ENCODE measurements around the gene CR1L. TPM values are rescaled to one million over a fixed set of nuclear protein-coding genes. Genes with fewer than 3 reads are reported as not detected.

CR1L gene
- total RNA-seq, 1 experiment from 2014 or later: 13.7 TPM

DNA sequence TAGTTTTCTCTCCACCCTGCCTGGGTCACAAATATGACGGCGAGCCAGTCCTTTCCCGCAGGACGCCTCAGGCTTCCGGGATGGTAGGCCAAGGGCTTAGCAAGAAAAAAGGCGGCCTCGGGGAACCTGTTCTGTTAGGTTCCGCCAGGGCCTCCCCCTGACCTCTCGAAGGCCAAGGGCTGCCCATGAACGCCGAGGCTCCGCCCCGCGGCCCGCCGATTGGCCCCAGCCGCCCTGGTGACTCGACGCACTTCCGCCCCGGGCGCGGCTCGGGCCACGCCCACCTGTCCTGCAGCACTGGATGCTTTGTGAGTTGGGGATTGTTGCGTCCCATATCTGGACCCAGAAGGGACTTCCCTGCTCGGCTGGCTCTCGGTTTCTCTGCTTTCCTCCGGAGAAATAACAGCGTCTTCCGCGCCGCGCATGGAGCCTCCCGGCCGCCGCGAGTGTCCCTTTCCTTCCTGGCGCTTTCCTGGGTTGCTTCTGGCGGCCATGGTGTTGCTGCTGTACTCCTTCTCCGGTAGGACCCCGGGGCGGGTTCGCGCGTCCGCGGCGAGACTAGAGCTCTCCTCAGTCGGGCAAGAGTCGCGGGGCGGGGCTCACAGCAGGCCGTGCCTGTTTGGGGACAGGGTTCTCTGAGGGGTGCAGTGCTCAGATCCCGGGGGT is 107.0 kb downstream of the CR1L start, which contains the start of gene CD46 (continued):
- TF ChIP-seq HMGA2 (CRISPR knock-in tag; IDR thresholded peaks at IDR 0.05): no peak
- 0 out of 2 replicates have a peak, but pooled peaks have one; percentile 19 for TF ChIP-seq TEAD1 (CRISPR knock-in tag; IDR thresholded peaks at IDR 0.05)
- no peak for TF ChIP-seq ZNF263 (CRISPR knock-in tag; IDR thresholded peaks at IDR 0.05; ENCODE audit: low read depth)
- TF ChIP-seq ZNF416 (CRISPR knock-in tag; IDR thresholded peaks at IDR 0.05): no peak
- TF ChIP-seq, protein P1, sequence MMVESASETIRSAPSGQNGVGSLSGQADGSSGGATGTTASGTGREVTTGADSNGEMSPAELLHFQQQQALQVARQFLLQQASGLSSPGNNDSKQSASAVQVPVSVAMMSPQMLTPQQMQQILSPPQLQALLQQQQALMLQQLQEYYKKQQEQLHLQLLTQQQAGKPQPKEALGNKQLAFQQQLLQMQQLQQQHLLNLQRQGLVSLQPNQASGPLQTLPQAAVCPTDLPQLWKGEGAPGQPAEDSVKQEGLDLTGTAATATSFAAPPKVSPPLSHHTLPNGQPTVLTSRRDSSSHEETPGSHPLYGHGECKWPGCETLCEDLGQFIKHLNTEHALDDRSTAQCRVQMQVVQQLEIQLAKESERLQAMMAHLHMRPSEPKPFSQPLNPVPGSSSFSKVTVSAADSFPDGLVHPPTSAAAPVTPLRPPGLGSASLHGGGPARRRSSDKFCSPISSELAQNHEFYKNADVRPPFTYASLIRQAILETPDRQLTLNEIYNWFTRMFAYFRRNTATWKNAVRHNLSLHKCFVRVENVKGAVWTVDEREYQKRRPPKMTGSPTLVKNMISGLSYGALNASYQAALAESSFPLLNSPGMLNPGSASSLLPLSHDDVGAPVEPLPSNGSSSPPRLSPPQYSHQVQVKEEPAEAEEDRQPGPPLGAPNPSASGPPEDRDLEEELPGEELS (CRISPR knock-in tag; IDR thresholded peaks at IDR 0.05): peak; percentile 45; the same call in 1 of the 2 replicates
- TF ChIP-seq, protein P2, sequence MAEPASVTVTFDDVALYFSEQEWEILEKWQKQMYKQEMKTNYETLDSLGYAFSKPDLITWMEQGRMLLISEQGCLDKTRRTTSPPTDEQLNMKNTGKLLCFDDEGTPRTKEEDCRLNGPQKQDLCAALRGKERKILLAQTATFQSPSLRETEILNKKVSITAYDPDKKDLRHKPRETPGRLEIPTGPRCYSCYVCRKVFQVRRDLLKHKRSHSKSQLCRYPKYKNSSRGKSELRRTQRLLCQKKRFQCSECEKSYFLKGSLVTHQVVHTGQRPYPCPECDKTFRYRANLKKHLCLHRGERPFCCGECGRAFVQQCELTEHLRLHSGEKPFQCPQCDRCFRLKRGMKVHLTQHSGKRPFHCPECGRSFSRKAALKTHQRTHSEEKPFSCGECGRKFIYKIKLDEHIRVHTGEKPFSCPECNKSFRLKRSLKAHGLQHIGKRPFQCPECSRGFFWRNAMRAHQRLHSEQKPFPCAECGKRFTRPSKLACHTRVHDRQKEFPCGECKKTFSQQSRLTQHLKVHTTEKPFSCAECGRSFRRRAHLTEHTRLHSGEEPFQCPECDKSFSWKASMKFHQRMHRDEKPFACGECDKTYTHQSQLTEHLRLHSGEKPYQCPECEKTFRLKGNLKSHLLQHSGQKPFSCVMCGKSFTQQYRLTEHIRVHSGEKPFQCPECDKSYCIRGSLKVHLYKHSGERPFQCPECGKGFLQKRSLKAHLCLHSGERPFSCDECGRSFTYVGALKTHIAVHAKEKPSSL (CRISPR knock-in tag; conservative IDR thresholded peaks at IDR 0.05): no peak
- no peak for TF ChIP-seq JAZF1 (CRISPR knock-in tag; IDR thresholded peaks at IDR 0.05)
- no peak; the same call in none of the 2 replicates for TF ChIP-seq FOXK1 (CRISPR knock-in tag; IDR thresholded peaks at IDR 0.05)
- no peak for TF ChIP-seq SMAD4 (CRISPR knock-in tag; IDR thresholded peaks at IDR 0.05)
- TF ChIP-seq TCF7 (CRISPR knock-in tag; IDR thresholded peaks at IDR 0.05; ENCODE audit: low read depth): no peak
- TF ChIP-seq SP1 (CRISPR knock-in tag; conservative IDR thresholded peaks at IDR 0.05): peak; percentile 96
- no peak for TF ChIP-seq NFATC4 (CRISPR knock-in tag; IDR thresholded peaks at IDR 0.05)
- TF ChIP-seq, protein P3, sequence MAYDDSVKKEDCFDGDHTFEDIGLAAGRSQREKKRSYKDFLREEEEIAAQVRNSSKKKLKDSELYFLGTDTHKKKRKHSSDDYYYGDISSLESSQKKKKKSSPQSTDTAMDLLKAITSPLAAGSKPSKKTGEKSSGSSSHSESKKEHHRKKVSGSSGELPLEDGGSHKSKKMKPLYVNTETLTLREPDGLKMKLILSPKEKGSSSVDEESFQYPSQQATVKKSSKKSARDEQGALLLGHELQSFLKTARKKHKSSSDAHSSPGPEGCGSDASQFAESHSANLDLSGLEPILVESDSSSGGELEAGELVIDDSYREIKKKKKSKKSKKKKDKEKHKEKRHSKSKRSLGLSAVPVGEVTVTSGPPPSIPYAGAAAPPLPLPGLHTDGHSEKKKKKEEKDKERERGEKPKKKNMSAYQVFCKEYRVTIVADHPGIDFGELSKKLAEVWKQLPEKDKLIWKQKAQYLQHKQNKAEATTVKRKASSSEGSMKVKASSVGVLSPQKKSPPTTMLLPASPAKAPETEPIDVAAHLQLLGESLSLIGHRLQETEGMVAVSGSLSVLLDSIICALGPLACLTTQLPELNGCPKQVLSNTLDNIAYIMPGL (CRISPR knock-in tag; IDR thresholded peaks at IDR 0.05): no peak
- TF ChIP-seq NFE2L1 (CRISPR knock-in tag; IDR thresholded peaks at IDR 0.05): peak; percentile 29; the same call in 1 of the 2 replicates
- TF ChIP-seq, protein P4, sequence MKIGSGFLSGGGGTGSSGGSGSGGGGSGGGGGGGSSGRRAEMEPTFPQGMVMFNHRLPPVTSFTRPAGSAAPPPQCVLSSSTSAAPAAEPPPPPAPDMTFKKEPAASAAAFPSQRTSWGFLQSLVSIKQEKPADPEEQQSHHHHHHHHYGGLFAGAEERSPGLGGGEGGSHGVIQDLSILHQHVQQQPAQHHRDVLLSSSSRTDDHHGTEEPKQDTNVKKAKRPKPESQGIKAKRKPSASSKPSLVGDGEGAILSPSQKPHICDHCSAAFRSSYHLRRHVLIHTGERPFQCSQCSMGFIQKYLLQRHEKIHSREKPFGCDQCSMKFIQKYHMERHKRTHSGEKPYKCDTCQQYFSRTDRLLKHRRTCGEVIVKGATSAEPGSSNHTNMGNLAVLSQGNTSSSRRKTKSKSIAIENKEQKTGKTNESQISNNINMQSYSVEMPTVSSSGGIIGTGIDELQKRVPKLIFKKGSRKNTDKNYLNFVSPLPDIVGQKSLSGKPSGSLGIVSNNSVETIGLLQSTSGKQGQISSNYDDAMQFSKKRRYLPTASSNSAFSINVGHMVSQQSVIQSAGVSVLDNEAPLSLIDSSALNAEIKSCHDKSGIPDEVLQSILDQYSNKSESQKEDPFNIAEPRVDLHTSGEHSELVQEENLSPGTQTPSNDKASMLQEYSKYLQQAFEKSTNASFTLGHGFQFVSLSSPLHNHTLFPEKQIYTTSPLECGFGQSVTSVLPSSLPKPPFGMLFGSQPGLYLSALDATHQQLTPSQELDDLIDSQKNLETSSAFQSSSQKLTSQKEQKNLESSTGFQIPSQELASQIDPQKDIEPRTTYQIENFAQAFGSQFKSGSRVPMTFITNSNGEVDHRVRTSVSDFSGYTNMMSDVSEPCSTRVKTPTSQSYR (CRISPR knock-in tag; IDR thresholded peaks at IDR 0.05): no peak
- 0 out of 2 replicates have a peak, but pooled peaks have one; percentile 45 for TF ChIP-seq JUN (CRISPR knock-in tag; IDR thresholded peaks at IDR 0.05)
- TF ChIP-seq, protein P5, sequence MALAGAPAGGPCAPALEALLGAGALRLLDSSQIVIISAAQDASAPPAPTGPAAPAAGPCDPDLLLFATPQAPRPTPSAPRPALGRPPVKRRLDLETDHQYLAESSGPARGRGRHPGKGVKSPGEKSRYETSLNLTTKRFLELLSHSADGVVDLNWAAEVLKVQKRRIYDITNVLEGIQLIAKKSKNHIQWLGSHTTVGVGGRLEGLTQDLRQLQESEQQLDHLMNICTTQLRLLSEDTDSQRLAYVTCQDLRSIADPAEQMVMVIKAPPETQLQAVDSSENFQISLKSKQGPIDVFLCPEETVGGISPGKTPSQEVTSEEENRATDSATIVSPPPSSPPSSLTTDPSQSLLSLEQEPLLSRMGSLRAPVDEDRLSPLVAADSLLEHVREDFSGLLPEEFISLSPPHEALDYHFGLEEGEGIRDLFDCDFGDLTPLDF (CRISPR knock-in tag; IDR thresholded peaks at IDR 0.05): peak; percentile 36; the same call in 1 of the 2 replicates
- TF ChIP-seq, protein P6, sequence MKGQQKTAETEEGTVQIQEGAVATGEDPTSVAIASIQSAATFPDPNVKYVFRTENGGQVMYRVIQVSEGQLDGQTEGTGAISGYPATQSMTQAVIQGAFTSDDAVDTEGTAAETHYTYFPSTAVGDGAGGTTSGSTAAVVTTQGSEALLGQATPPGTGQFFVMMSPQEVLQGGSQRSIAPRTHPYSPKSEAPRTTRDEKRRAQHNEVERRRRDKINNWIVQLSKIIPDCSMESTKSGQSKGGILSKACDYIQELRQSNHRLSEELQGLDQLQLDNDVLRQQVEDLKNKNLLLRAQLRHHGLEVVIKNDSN (CRISPR knock-in tag; IDR thresholded peaks at IDR 0.05): peak; percentile 94
- no peak for TF ChIP-seq ZNF671 (CRISPR knock-in tag; IDR thresholded peaks at IDR 0.05)
- TF ChIP-seq, protein P7, sequence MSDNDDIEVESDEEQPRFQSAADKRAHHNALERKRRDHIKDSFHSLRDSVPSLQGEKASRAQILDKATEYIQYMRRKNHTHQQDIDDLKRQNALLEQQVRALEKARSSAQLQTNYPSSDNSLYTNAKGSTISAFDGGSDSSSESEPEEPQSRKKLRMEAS (CRISPR knock-in tag; IDR thresholded peaks at IDR 0.05): peak; percentile 68
- peak; percentile 56; the same call in 1 of the 2 replicates for TF ChIP-seq FOXP1 (CRISPR knock-in tag; IDR thresholded peaks at IDR 0.05; ENCODE audit: borderline replicate concordance)

All from WTC11 (cell line).